ENCODE results near the gene DOCK8. TPM values are rescaled to one million over a fixed set of nuclear protein-coding genes. Genes with fewer than 3 reads are reported as not detected.

Gene DOCK8
- total RNA-seq = under 0.01 TPM in 2 replicates

GRCh38 chr9:214648-215493 is at the start of gene DOCK8:
DOCK8 (plus strand) TSS chr9:214865; CDS start chr9:214977, 112 bp downstream.

GRCh38 chr9:178970-179383 is 35.7 kb upstream of the DOCK8 start, which contains the start of gene ZNG1A:
ZNG1A (minus strand) TSS chr9:179056; CDS start chr9:178969, 87 bp downstream.

DNA sequence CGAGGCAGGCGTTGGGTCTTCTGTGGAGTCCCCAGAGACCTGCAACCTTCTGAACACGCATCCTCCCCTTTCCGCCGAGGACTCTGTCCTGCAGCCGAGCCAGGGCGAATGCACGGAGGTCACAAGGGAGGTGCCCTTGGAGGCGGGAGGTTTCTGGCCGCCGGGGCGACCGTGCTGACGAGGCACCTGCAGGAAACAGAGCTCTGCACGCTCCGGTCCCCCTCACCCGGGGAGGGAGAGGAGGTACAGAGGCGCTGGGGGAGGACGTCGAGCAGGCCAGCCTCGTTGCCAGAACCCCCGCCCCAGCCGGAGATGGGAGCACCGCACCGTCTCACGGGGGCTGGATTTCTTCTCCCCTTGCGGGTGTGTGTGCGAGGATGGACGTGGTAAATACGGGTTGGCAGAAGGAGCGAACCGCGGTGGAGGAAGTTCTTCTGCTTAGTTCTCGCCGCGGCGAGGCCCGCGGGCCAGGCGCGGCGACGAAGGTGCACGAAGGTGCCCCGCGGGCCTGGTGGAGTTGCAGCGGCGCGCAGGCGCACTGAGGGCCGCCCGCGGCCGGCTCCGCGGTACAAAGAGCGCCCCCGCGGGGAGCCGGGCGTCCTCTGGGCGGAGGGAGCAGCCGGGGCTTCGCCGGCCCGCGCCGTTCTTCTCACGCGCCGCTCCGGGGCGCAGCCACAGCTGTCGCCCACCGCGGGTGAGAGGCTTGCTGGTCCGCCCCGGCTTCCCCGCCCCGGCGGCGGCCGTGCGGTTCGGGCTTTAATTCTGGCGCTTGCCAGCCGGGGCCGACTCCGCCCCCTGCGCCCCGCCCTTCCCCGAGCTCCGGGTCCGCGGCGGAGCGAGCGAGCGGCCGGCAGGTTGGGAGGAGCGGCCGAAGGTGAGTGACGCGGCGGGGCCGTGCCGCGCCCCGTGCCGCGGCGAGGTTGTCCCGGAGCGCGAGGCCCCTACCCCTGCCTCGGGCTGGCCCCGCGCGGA is 289.5 kb downstream of the DOCK8 start, which contains the start of gene KANK1:
Gene KANK1 (plus strand): TSS at position 815 of the 972 bp plus-strand sequence.

Other genes with a start within 250 kb of the DOCK8 start
- 3.4 and 4.2 TPM in 2 replicates for gene WASHC1, start 185.4 kb upstream of the DOCK8 start, total RNA-seq
- 0.06 and 0.13 TPM in 2 replicates for gene FOXD4, start 96.4 kb upstream of the DOCK8 start, total RNA-seq
- gene ZNG1A, start 35.8 kb upstream of the DOCK8 start, total RNA-seq = 12.8 and 34.3 TPM in 2 replicates